MM.1S (cell line): Measurements from ENCODE around the gene CD38.

Experiments
- DNase-seq: peaks from one replicate; pipeline ENCODE4 v3.0.0-alpha.2; 2015
- H2AFZ ChIP-seq: fragments of 300-600 bp; sonication (generic); 2 replicates; pipeline ENCODE4 v1.6.0; 2016; ENCODE audit warnings: antibody characterized with exemption, low read length
- H3F3A ChIP-seq: fragments of 300-600 bp; sonication (generic); 2 replicates; pipeline ENCODE4 v1.6.1; 2016; ENCODE audit warnings: mild to moderate bottlenecking, antibody characterized with exemption, low read length, moderate library complexity, mixed read lengths; ENCODE audit not compliant: insufficient read depth
- H3K27ac ChIP-seq: fragments of 300-600 bp; sonication (generic); 2 replicates; pipeline ENCODE4 v1.5.1; 2016; ENCODE audit warnings: mild to moderate bottlenecking, low read length
- H3K27me3 ChIP-seq: fragments of 300-600 bp; sonication (generic); replicated peaks from 2 replicates; pipeline ENCODE4 v1.6.0; 2016; ENCODE audit warnings: low read length; ENCODE audit not compliant: insufficient read depth
- H3K36me3 ChIP-seq: fragments of 300-600 bp; sonication (generic); replicated peaks from 2 replicates; pipeline ENCODE4 v1.6.1; 2016; ENCODE audit warnings: mild to moderate bottlenecking, low read length, mixed read lengths; ENCODE audit not compliant: insufficient read depth
- H3K4me1 ChIP-seq: fragments of 300-600 bp; sonication (generic); 2 replicates; pipeline ENCODE4 v1.6.1; 2016; ENCODE audit warnings: low read length, mixed read lengths
- H3K4me2 ChIP-seq: fragments of 300-600 bp; sonication (generic); 2 replicates; pipeline ENCODE4 v1.6.0; 2016; ENCODE audit warnings: low read depth, low read length
- H3K4me3 ChIP-seq: fragments of 300-600 bp; sonication (generic); 2 replicates; pipeline ENCODE4 v1.5.1; 2016; ENCODE audit warnings: low read length, mixed read lengths
- H3K79me2 ChIP-seq: fragments of 300-600 bp; sonication (generic); 2 replicates; pipeline ENCODE4 v1.6.1; 2016; ENCODE audit warnings: mixed run types, low read length, mixed read lengths
- H3K9ac ChIP-seq: fragments of 300-600 bp; sonication (generic); 2 replicates; pipeline ENCODE4 v1.6.1; 2016; ENCODE audit warnings: low read length, mixed read lengths
- H3K9me2 ChIP-seq: fragments of 300-600 bp; sonication (generic); replicated peaks from 2 replicates; pipeline ENCODE4 v1.6.1; 2016; ENCODE audit warnings: mild to moderate bottlenecking, low read length, mixed read lengths; ENCODE audit not compliant: insufficient read depth
- H3K9me3 ChIP-seq: fragments of 300-600 bp; sonication (generic); replicated peaks from 2 replicates; pipeline ENCODE4 v1.6.1; 2016; ENCODE audit warnings: mild to moderate bottlenecking, low read length, mixed read lengths; ENCODE audit not compliant: insufficient read depth
- H4K20me1 ChIP-seq: fragments of 300-600 bp; sonication (generic); 2 replicates; pipeline ENCODE4 v1.6.1; 2016; ENCODE audit warnings: mild to moderate bottlenecking, low read length, moderate library complexity, mixed read lengths; ENCODE audit not compliant: insufficient read depth
- CTCF ChIP-seq: fragments of 300-600 bp; sonication (generic); IDR thresholded peaks from 2 replicates; pipeline ENCODE4 v1.5.1; 2016; ENCODE audit warnings: antibody characterized with exemption, low read length, mixed read lengths
- EZH2 ChIP-seq: fragments of 300-600 bp; sonication (generic); optimal IDR thresholded peaks from 2 replicates; pipeline ENCODE3; 2017; ENCODE audit warnings: low read depth, mild to moderate bottlenecking, antibody characterized with exemption, low read length, mixed read lengths
- EZH2phosphoT487 ChIP-seq: fragments of 300-600 bp; sonication (generic); IDR thresholded peaks from 2 replicates; pipeline ENCODE4 v1.6.1; 2018; ENCODE audit warnings: antibody characterized with exemption, low read length

The CD38 gene

GRCh38 chr4:15884666-15885065 lies 106.5 kb downstream of the CD38 start:
- DNase-seq: no peak
- Histone ChIP-seq H3K4me2 (no peak overlapping the region), H3K9me3 (no peaks in the 10 kb centered on the region), H3K9ac (no peak overlapping the region), H3K4me1 (no peaks in the 10 kb centered on the region), H3K4me3 (no peak overlapping the region), H2AFZ (no peak overlapping the region), H3F3A (no peaks in the 10 kb centered on the region), H4K20me1 (no peaks in the 10 kb centered on the region), H3K79me2 (no peaks in the 10 kb centered on the region), H3K9me2 (no peaks in the 10 kb centered on the region), H3K36me3 (no peaks in the 10 kb centered on the region), H3K27ac (no peak overlapping the region), H3K27me3 (no peaks in the 10 kb centered on the region)
- TF ChIP-seq EZH2: no peak
- no peak for TF ChIP-seq CTCF
- no peak for TF ChIP-seq EZH2phosphoT487

- H3K4me3 ChIP-seq: no peak overlapping the region
- H3F3A ChIP-seq: no peaks in the 10 kb centered on the region
- H4K20me1 ChIP-seq: no peaks in the 10 kb centered on the region
- DNase-seq: no peak
- no peak overlapping the region for H3K9ac ChIP-seq
- H3K9me3 ChIP-seq: no peaks in the 10 kb centered on the region
- H3K4me2 ChIP-seq: no peak overlapping the region
- no peaks in the 10 kb centered on the region for H3K79me2 ChIP-seq
- no peaks in the 10 kb centered on the region for H3K4me1 ChIP-seq
- no peaks in the 10 kb centered on the region for H3K9me2 ChIP-seq
- H2AFZ ChIP-seq: no peak overlapping the region
- TF ChIP-seq CTCF: no peak
- no peak for TF ChIP-seq EZH2
- no peak for TF ChIP-seq EZH2phosphoT487
- H3K27ac ChIP-seq: no peak overlapping the region
- H3K36me3 ChIP-seq: no peaks in the 10 kb centered on the region
- no peaks in the 10 kb centered on the region for H3K27me3 ChIP-seq
Observed at GRCh38 chr4:15885422-15885821, 107.3 kb downstream of the CD38 start.

GRCh38 chr4:15888515-15888914 lies 110.4 kb downstream of the CD38 start:
- DNase-seq: no peak
- Histone ChIP-seq H3K36me3 (no peaks in the 10 kb centered on the region), H3K79me2 (no peaks in the 10 kb centered on the region), H3K4me3 (no peak overlapping the region), H3F3A (no peaks in the 10 kb centered on the region), H3K9me2 (no peaks in the 10 kb centered on the region), H4K20me1 (no peaks in the 10 kb centered on the region), H3K9me3 (no peaks in the 10 kb centered on the region), H3K27ac (no peak overlapping the region), H3K4me1 (no peaks in the 10 kb centered on the region), H3K4me2 (no peak overlapping the region), H3K9ac (no peak overlapping the region), H3K27me3 (no peaks in the 10 kb centered on the region), H2AFZ (no peak overlapping the region)
- TF ChIP-seq EZH2phosphoT487: no peak
- no peak for TF ChIP-seq CTCF
- no peak for TF ChIP-seq EZH2
